SKM-1 (cell line): Measurements from ENCODE around the gene PLCG2.
"Not testable (repeated sequence)": the region's sequence is repeated elsewhere in the genome, so short reads cannot be mapped to it uniquely, and the experiment has no call there.

Source experiments
- DNase-seq: peaks from one replicate; lab custom pipeline; 2025; ENCODE audit not compliant: unreplicated experiment; lab: John Stamatoyannopoulos, UW

Gene PLCG2

DNA sequence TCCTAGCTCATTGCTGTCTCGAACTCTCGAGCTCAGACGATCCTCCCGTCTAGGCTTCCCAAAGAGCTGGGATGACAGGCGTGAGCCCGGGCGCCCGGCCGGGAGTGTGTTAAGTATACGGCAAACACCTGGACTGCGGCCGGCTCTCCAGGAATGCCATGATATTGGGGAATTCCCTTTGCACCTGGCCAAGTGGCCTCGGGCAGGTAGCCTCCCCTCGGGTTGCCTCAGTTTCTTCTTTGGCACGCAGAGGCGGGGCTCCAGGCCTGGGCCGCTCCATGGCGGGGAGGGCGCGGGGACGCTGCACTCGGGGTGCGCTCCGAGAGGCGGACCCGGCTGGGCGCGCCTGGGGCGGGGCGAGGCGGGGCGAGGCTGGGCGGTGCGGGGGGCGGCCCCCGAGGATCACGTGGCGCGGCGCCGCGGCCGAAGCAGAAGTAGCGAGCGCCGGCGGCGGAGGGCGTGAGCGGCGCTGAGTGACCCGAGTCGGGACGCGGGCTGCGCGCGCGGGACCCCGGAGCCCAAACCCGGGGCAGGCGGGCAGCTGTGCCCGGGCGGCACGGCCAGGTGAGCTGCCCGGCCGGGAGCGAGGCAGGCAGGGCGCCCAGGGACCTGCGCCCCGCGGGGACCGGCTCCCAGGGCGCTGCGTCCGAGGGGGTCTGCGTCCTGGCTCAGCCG, at the start of gene PLCG2:
PLCG2 (plus strand) TSS at position 431 of the 675 bp plus-strand sequence. CDS start 6,699 bp downstream, outside the sequence.
- peak; percentile 62 for DNase-seq

DNA sequence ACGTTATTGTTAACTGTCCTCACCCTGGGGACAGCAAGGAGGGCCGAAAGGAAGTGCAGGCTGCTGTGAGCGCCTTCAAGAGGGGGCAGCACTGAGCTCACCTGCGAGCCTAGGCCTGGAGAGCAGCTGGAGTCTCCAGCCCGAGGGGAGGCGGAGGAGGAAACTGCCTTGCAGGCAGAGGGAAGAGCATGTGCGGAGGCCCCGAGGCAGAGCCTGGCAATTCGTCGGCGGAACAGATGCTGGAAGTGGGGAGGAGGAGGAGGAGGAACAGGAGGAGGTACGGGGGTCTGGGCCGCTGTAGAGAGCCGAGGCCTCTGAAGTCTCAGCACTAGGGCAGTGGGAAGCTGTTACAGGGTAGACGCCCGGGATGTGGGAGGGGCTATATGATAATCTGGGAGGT, 49.6 kb upstream of the PLCG2 start:
- no peak for DNase-seq

DNA sequence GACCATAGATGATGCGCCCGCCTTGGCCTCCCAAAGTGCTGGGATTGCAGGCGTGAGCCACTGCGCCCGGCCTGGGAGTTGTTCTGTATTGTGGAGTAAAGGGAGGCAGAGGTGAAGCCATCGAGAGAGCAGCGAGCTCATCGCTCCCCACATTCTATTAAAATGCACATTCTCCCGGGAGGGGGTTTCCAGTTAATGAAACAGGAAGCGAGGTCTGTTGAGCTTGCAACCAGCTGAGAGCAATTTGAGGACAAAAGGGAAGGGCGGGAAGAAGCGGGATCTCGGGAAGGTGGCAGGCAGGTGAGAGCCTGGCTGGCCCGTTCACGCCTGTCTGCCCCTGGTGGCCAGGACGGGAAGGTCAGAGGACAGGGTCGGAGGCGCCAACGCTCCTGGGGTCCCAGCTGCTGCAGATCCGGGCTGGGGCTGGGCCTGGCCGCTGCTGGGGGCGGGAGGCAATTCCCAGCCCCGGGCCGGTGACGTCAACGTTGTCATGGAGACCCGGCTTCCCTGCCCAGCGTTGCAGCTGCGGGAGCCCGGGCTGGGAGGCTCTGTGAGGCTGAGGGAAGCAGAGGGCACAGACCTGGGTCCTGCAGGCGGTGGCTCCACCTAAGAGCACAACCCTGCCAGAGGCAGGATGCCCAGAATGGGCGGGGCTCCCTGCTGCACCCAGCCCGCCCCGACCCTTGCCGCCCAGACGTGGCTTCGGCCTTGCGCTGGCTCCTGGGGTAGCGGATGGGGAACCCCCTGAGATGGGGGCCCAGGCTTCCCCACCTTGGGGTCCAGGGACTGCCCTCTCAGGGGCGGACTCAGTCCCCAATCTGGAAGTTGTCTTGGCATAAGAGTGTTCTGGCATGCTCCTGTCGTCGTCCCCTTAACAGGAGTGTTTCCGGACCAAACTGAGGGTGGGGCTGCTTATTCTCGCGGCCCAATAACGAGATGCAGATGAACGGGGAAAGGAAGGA, 48.7 kb upstream of the PLCG2 start:
- no peak for DNase-seq

DNA sequence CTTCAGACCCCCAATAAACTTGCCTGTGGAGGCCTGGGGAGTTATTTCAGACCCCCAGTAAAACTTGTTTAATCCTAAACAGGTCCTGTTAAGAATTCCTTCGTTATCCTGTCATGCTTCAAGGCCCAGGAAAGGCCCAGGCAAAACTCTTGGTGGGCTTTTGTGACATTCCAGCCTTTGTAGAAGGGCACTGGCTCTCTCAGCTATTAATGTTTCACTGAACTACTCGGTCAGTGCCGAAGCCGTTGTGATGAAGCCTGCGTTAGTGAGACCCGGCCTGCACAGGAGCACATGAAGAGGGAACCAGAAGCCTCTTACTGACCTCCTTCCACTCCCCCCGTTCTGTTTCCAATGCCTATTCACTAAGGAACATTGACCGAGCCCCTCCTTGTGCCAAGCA, 47.4 kb upstream of the PLCG2 start:
- DNase-seq, result no peak

DNA sequence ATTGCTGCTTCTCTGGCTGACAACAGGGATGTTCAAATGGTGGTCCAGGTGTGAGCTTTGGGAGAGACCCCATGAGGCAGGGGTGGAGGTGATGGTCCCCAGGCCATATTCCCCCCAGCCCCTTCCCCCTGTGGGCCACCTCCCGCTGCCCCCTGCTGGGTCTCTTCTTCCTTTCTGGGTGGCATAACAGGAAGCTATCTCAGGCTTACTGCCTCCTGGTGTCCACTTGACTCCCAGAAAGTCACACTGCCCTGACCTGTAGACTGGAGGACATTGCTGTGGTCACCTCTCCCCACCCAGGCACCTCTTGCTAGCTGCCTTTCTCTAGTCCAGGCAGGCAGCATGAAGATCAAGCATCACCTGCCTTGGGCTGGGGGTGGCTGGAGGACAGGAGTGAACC, 46.4 kb upstream of the PLCG2 start:
- DNase-seq, result no peak

DNA sequence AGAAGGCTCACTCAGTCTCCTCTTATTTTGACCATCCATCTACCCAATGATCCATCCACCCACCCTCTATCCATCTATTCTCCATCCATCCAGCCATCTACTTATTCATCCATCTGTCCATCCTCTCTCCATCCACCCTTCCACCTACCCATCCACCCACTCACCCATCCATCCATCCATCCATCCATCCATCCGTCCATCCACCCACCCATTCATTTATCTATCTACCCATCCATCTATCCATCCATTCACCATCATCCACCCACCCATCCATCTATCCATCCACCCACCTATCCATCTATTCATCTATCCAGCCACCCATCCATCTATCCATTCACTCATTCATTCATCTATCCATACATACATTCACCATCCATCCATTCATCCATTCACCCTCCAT, 45.8 kb upstream of the PLCG2 start:
- no peak for DNase-seq

DNA sequence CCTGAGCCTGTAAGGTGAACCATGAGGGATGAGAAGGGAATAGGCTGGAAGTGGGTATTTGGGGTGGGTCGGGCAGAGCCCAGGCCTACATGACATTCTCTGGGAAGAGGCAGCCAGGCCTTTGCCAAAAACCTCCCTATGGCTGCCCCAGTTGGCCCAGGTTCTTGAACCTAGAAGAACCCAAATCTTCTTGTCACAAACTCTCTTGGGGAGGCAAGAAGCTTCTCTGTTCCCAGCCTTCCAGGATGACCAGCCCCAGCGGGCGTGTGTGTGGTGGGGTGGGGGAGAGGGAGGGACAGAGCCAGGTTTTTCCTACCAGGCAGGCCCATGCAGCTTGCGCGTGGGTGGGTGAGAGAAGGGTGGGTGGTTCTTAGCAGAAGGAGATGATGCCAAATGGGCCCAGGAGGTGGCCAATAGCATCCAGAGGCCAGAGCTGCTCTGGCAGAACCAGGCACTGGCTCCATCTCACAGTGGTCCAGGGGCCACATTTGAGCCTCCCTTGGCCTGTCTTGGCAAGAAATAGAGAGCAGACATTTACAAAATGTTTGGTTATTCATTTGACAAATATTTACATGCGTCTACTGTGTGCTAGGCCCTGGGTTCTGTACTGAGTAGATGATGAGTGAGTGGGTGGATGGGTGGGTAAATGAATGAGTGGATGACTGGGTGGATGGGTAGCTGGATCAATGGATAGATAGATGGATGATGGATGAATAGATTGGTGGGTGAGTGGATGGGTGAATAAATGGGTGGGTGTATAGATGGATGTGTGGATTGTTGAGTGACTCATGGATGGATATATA, 44.3 kb upstream of the PLCG2 start:
- no peak for DNase-seq

DNA sequence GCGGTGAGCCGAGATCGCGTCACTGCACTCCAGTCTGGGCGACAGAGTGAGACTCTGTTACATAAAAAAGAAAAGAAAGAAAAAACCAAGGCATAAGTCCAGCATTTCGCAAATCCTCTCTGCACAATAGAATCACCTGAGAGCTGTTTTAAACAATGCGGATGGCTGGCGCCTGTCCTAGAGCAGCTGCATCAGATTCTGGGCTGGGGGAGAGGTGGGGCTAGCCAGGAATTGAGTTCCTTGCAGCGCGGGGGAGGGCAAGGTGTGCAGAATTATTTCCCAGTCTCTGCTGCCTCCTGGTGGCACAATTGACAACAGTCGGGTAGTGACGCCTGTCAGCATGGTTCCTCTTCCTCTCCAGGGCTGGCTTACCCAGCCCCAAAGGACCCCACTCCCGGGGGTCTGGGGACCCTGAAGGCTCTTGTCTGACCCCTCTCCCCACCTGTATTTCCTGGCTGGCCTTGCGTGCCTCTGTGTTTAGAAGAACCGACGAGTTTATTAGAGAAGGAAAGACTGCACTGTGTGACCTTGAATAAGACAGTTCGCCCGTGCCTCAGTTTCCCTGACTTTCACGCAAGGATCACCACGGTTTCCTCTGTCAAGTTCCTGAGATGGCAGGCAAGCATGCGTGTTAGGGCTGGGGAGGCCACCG, 41.1 kb upstream of the PLCG2 start:
- DNase-seq, result peak; percentile 65

DNA sequence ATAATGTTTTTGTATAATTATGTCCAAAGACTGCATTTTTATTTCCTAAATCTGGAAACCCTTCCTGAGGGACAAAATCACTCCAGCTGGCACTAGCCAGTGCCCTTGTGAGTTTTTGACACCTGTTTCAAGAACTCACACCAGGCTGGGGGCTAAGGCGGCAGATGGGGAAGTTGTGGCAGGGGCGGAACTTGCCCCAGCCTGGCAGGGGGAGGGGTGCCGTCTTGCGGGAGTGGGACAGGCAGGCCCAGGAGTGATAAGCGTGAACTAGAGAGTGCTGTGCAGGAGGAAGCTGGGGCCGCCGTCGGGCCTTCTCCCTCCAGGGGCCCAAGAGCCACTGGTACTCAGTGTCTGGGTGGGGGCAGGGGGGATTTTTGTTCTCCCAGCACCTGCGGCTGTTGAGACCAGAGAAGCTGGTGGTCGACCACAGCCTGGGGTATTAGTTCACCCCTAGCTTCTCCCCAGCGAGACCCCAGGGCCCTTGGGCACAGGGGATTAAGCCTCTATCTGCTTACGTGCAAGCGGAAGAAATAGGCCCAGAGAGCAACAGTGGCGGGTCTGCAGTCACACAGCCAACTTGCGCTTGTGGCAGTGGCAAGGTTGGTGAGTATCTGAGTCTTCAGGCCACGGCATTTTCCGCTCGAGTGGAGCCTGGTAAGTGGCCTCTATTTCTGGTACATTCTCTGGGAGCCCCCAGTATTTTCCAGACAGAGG, 40.2 kb upstream of the PLCG2 start:
- DNase-seq, result peak; percentile 92

DNA sequence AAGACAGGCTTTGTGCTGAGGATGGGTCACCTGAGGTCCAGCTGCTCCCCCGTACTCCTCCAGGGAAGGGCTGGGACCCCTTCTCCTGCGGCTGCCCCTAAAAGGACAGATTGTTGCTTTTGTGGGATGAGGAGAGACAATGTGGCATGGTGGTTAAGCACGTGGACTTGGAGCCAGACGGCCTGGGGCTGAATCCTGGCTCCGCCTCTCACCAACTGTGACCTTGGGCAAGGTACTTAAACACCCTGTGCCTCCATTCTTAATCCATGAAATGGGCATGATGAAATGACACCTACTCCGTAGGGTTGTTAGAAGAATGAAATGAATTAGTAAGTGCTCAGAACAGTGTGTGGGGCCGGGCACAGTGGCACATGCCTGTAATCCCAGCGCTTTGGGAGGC, 39.6 kb upstream of the PLCG2 start:
- DNase-seq, result no peak

DNA sequence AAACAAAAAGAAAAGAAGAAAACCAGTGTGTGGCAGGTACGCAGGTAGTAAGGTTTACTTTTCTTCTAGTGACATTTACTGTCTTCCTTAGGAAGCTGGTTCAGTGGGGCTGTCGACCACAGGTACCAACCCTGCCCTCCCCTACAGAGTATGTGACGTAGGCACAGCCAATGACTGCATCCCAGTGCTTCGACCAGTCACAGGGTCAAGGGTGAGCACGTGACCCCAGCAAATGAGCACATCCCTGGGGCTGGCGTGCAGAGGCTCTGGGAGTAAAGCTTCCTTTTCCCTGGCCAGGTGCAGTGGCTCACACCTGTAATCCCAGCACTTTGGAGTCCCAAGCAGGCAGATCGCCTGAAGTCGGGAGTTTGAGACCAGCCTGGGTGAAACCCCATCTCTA, 38.9 kb upstream of the PLCG2 start:
- no peak for DNase-seq

DNA sequence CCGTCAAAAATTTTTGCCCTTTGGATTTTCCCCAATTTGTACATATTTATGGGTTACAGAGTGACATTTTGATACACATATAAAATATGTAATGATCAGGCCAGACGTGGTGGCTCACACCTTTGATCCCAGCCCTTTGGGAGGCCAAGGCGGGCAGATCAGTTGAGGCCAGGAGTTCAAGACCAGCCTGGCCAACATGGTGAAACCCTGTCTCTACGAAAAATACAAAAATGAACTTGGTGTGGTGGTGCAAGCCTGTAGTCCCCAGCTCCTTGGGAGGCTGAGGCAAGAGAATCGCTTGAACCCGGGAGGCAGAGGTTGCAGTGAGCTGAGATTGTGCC, 37.7 kb upstream of the PLCG2 start:
- not testable (repeated sequence) for DNase-seq

DNA sequence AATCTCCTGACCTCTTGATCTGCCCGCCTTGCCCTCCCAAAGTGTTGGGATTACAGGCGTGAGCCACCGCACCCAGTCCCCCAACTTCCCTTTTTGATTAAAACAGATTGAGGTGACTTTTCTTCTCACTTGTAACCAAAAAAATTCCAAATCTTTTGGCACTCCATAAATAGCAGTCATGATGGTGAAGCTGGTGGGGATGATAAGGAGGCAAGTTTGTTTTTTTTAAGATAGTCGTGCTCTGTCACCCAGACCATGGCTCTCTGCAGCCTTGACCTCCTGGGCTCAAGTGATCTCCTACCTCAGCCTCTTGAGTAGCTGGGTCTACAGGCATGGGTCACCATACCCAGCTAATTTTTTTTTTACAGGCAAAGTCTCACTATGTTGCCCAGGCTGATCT, 34.7 kb upstream of the PLCG2 start:
- no peak for DNase-seq

DNA sequence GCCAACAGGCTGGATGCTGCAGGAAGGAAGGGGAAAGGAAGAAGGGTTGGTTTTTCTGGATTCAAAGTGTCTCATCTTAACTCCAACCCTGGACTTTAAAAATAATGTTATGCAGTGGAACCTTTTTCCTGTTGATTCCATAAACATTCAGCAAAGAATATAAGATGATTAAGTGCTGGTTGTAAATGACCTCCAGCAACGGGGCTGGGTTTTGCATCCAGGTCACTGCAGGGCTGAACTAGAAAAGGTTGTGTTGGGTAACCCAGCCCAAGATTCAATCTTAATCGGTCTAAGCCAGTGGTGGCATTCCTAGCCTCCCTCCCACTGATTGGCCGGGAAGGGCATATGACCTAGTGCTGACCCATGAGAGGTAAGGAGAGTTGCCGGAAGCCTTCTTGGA, 34.2 kb upstream of the PLCG2 start:
- no peak for DNase-seq

DNA sequence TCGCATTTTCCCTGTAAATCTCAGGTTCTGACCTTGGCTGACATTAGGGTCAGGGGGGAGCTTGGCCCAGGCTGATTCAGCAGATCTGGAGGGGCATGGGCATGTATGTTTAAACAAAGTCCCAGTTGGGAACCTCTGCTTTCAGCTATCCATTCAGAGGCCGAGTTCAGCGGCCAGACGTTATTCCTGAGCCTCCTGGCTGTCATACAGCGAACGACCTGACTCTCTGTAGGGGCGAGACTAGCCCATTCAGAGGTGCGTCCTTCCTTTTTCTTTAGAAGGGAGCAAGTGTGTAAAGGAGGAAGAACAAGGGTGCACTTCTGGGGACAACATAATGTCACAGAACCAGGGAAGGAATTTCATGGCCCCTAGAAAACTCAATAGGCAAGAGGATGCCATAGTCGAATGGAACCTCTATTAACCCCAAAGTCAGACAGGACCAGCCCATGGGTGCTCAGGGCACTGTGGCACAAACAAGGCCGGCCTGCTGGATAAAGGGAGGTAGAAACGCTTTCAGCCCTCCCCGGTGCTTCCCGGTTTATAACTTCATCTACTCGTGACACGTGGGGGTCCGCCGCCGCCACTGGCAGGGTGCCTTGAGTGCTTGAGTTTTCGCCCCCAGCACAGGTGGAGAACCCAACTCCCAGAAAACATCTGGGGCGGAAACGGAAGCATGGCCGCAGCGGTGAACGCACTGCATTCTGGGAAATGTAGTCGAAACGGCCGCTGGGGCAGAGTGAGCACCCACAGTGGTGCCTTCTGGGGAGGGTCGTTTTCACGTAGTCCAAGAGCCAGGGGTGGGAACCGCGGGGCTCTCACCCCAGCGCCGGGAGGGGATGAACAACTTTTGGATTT, 33.2 kb upstream of the PLCG2 start:
- no peak for DNase-seq

DNA sequence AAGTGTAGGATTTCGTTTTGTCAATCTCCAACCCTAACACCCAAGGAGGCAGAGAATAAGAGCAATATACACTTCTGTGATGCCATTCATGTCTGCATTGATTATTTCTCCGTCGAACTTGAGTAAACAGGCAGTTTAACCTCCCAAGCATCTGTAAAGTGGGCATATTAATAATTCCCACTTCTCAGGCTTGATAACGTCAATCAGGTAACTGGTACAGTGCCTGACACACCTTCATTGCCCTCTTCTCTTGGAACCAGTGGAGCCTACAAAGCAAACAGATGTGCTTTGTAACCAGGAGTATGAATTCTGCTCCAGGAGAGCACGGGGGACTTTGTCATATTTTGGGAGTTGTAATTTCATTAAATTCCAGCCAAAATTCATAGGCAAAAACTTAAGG, 32.5 kb upstream of the PLCG2 start:
- DNase-seq, result no peak

DNA sequence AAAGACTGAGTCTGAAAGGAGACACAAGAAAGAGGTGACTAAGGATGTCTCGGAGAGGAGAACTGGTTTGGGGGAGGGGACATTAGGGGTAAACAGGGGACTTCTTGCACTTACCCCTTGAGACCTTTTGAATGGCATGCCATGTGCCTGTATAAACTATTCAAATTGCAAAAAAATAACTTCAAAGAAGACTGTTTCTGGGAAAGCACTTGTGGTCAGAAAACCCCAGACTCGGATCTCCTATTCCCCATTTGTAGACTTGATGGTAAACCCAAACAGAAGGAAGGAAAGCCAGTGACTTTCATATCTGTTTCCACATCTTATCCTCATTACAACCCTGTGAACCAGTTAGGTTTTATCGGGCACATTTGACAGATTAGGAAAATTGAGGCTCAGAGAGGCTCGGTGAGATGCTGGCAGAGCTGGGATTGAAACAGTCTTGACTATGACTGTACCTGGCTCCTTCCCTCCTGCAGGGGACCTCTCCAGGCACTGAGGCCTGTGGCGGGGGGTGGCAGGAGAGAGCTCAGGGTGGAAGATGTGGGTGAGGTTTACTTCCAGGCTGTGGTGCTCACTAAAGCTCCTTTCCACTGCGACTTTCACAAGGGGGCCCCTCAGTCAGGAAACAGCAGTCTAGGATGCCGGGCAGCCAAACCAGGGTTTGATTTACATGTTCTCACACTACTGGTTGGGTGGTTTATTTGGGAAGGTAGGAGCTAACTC, 30.5 kb upstream of the PLCG2 start:
- DNase-seq, result no peak

DNA sequence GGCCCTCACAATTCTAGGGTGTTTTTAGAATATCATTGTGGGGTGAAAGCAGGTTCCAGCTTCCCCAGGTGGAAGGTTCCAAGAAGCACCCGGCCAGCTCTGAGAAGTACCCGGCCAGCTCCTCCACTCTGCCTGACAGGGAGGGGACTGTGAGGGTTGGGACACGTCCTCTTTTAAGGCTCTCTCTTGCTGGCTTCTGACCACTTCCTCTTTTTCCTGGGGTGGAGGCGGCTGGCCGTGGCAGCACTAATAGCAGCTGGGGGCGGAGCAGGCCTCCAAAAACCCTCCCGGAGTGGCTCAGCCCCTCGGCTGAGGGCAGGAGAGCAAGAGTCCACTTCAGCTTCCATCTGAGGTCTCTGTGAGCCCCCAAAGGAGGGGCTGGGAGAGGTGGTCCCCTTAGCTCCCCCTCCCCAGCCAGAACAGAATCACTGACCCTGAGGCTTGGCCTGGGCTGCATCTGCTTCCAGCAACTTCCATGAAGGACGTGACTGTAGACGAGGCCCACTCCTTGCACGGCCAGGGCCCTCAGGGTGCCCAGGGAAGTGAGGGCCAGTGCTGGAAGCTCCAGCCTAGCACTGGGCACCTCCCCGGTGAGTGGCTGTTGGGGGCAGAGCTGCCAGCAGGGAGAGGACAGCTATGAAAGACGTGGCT, 26.7 kb upstream of the PLCG2 start:
- DNase-seq, result peak; percentile 99

DNA sequence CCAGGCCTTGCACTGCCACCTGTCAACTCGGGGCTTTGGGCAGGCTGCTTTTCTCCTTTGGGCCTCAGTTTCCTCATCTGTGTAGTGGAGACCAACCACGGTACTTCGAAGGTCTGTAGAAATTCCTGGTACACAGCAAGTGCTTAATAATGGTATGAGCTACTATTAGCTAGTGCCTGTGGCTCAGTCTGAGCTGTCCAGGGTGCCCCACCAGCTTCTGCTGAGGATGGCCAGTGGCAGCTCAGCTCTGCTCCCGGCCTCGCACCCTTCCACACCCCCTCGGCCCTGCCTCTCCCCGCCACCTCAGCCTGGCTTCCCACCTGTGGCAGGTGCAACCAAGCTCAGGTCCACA, 26.2 kb upstream of the PLCG2 start:
- DNase-seq, result no peak
